Brain microvascular endothelial cell (primary cell): ENCODE results near the gene INTS6L.

Experiments used
- DNase-seq: peaks from one replicate; pipeline ENCODE4 v3.0.0-alpha.2; 2020
- H3K27ac ChIP-seq: fragments of 250-450 bp; sonication (Bioruptor Pico); 2 replicates; pipeline ENCODE4 v1.5.1; 2020; ENCODE audit warnings: mild to moderate bottlenecking, moderate library complexity
- H3K27me3 ChIP-seq: fragments of 250-450 bp; sonication (Bioruptor Pico); replicated peaks from 2 replicates; pipeline ENCODE4 v1.5.1; 2020; ENCODE audit warnings: mild to moderate bottlenecking
- H3K36me3 ChIP-seq: fragments of 250-450 bp; sonication (Bioruptor Pico); replicated peaks from 2 replicates; pipeline ENCODE4 v1.5.1; 2020; ENCODE audit warnings: mild to moderate bottlenecking
- H3K4me3 ChIP-seq: 2 replicates; pipeline ENCODE4 v1.5.1; 2011; ENCODE audit warnings: low read depth, mild to moderate bottlenecking, control low read depth, low read length, moderate library complexity
- CTCF ChIP-seq: IDR thresholded peaks from 2 replicates; pipeline ENCODE4 v1.5.1; 2011; ENCODE audit warnings: low read depth, mild to moderate bottlenecking, moderate library complexity, low read length, control low read depth, inconsistent platforms; ENCODE audit errors: missing control alignments
- in situ Hi-C: cut with HindIII; loops from 2 replicates; pipeline ENCODE4 v1.10.0; 2017; ENCODE audit warnings: low sequenced_read_pairs, low pct_ligation_motif_present

The INTS6L gene

GRCh38 chrX:135520022-135520552, 373 bp upstream of the INTS6L start:
- no peaks in the 10 kb centered on the region for H3K36me3 ChIP-seq
- DNase-seq = peak; percentile 10
- H3K4me3 ChIP-seq = peak overlapping the region; percentile 68
- H3K27ac ChIP-seq = peak overlapping the region; percentile 86
- H3K27me3 ChIP-seq = no peaks in the 10 kb centered on the region
- in situ Hi-C loops = no loop called here
- TF ChIP-seq CTCF = no peak

DNA sequence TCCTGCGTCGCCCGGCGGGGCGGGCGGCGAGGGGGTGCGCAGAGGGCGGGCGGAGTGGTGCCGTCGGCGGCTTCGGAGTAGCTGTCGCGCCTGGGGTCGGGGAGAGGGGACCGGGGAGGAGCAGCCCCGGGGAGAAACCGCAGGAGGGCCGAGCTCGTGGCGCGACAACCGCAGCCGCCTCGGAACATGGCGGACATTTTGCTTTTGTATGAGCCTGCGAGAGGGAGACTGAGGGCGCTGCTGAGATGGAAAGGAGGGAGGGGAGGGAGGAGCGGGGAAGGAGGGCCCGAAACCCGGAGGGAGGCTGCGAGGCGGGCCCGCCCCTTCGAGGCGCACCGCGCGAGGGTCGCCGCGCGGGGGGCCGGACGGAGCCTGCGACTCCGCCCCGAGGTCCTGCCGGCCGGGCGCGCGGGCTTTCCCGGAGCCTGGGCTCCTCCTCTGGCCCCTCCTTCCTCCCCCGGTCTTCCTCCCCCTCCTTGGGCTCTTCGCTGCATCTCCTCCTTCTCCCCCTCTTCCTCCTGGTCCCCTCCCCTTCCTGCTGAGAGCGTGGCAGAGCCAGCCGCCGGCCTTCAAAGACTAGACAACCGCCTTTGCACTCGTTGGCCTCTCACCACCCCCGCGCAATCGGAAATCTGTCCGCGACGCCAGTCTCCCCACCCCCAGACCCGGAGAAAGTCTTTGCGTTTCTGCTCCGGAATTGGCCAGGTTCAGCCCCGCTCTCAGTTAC, 1.1 kb downstream of the INTS6L start:
- no peak for TF ChIP-seq CTCF
- no peaks in the 10 kb centered on the region for H3K27me3 ChIP-seq
- DNase-seq = peak; percentile 80
- in situ Hi-C loops = no loop called here
- no peaks in the 10 kb centered on the region for H3K36me3 ChIP-seq
- H3K27ac ChIP-seq = peak overlapping the region; percentile 86
- peak overlapping the region; percentile 68 for H3K4me3 ChIP-seq

DNA sequence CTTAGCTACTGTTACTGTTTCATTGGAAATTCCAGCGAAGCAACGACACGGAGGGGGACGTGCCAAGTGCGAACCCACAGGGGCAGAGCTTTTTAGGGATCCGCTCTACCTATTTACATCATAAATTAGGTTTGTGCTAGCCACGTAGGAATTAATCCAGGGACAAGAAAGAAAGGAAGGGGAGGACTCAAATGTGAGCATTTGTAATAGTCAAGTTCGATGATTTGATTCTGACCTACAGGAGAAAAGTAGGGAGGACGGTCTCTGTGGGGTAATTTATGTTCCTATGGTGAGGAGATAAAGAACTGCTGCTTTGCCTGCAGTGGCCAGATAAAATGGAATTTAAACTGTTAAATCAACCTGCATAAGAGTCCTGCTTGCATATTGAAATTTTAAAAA, 1.7 kb downstream of the INTS6L start:
- DNase-seq = no peak
- in situ Hi-C loops = no loop called here
- Histone ChIP-seq H3K27ac (peak overlapping the region; percentile 86), H3K27me3 (no peaks in the 10 kb centered on the region), H3K4me3 (peak overlapping the region; percentile 58), H3K36me3 (no peaks in the 10 kb centered on the region)
- TF ChIP-seq CTCF = no peak

- in situ Hi-C loops = no loop called here
- no peak for TF ChIP-seq CTCF
- no peak for DNase-seq
- H3K36me3 ChIP-seq = no peaks in the 10 kb centered on the region
- H3K27ac ChIP-seq = no peak overlapping the region
- no peak overlapping the region for H3K4me3 ChIP-seq
- H3K27me3 ChIP-seq = no peaks in the 10 kb centered on the region
These were observed 2.6 kb downstream of the INTS6L start for GRCh38 chrX:135522878-135523693.

GRCh38 chrX:135528254-135528653, 7.8 kb downstream of the INTS6L start:
- Histone ChIP-seq H3K27ac (no peak overlapping the region), H3K4me3 (no peak overlapping the region), H3K36me3 (no peaks in the 10 kb centered on the region), H3K27me3 (no peaks in the 10 kb centered on the region)
- in situ Hi-C loops = no loop called here
- no peak for TF ChIP-seq CTCF
- no peak for DNase-seq
